ENCODE results near the gene NDRG3. TPM values are rescaled to one million over a fixed set of nuclear protein-coding genes. Genes with fewer than 3 reads are reported as not detected.

The NDRG3 gene
- total and polyA plus RNA-seq, 2 experiments from 2014 or later: 19.8 to 23.3 TPM

- 82 to 84% methylated on average over 7 of the region's 7 CpGs for WGBS, 2 experiments (ENCODE audit: low coverage in 1 of 2, low lambda C conversion rate in 2 of 2, missing lambda C conversion rate in 2 of 2)
Measured at GRCh38 chr20:36688630-36689029, 57.3 kb downstream of the NDRG3 start.

GRCh38 chr20:36687850-36688249 is 58.0 kb downstream of the NDRG3 start:
- no peak for DNase-seq
- Histone ChIP-seq H3K4me2 (ENCODE audit: unreplicated experiment) (no peak overlapping the region), H3K79me2 (ENCODE audit: insufficient read depth) (no peaks in the 10 kb centered on the region), H3K9me3 (ENCODE audit: low read depth) (no peaks in the 10 kb centered on the region), H3K4me1 (ENCODE audit: insufficient read depth) (no peaks in the 10 kb centered on the region), H3K27me3 (replicated peaks; ENCODE audit: insufficient read depth) (no peaks in the 10 kb centered on the region), H3K9ac (no peak overlapping the region), H4K20me1 (ENCODE audit: insufficient read depth) (no peaks in the 10 kb centered on the region), H3F3A (ENCODE audit: insufficient read depth) (no peaks in the 10 kb centered on the region), H3K27ac (no peak overlapping the region), H3K4me3 (no peak overlapping the region), H3K36me3 (ENCODE audit: low read depth) (no peaks in the 10 kb centered on the region), H3K9me2 (ENCODE audit: insufficient read depth) (no peaks in the 10 kb centered on the region), H2AFZ (no peak overlapping the region)
- in situ Hi-C loops (cut with MboI): no loop called here
- no peak for TF ChIP-seq EZH2phosphoT487 (IDR thresholded peaks at IDR 0.05; ENCODE audit: insufficient read depth, low read depth)
- no peak for TF ChIP-seq EZH2 (IDR thresholded peaks at IDR 0.05; ENCODE audit: insufficient read depth, poor library complexity, severe bottlenecking)
- WGBS, 2 experiments (ENCODE audit: low coverage in 1 of 2, low lambda C conversion rate in 2 of 2, missing lambda C conversion rate in 2 of 2): 96 to 97% methylated on average over 3 of the region's 3 CpGs

More at GRCh38 chr20:36688630-36689029, 57.3 kb downstream of the NDRG3 start:
- Histone ChIP-seq H4K20me1 (ENCODE audit: insufficient read depth) (no peaks in the 10 kb centered on the region), H3K9me3 (ENCODE audit: low read depth) (no peaks in the 10 kb centered on the region), H3K27ac (no peak overlapping the region), H3K9me2 (ENCODE audit: insufficient read depth) (no peaks in the 10 kb centered on the region), H3K4me2 (ENCODE audit: unreplicated experiment) (no peak overlapping the region), H3K4me3 (no peak overlapping the region), H2AFZ (no peak overlapping the region), H3F3A (ENCODE audit: insufficient read depth) (no peaks in the 10 kb centered on the region), H3K9ac (no peak overlapping the region), H3K4me1 (ENCODE audit: insufficient read depth) (no peaks in the 10 kb centered on the region), H3K27me3 (replicated peaks; ENCODE audit: insufficient read depth) (no peaks in the 10 kb centered on the region), H3K79me2 (ENCODE audit: insufficient read depth) (no peaks in the 10 kb centered on the region), H3K36me3 (ENCODE audit: low read depth) (no peaks in the 10 kb centered on the region)
- in situ Hi-C loops (cut with MboI): no loop called here
- DNase-seq: no peak
- TF ChIP-seq EZH2phosphoT487 (IDR thresholded peaks at IDR 0.05; ENCODE audit: insufficient read depth, low read depth): no peak
- no peak for TF ChIP-seq EZH2 (IDR thresholded peaks at IDR 0.05; ENCODE audit: insufficient read depth, poor library complexity, severe bottlenecking)

GRCh38 chr20:36686944-36687343 is 58.9 kb downstream of the NDRG3 start:
- no peak overlapping the region for H2AFZ ChIP-seq
- no peak overlapping the region for H3K27ac ChIP-seq
- H3K9me3 ChIP-seq (ENCODE audit: low read depth): no peaks in the 10 kb centered on the region
- no peaks in the 10 kb centered on the region for H3K27me3 ChIP-seq (replicated peaks; ENCODE audit: insufficient read depth)
- WGBS, 2 experiments (ENCODE audit: low coverage in 1 of 2, low lambda C conversion rate in 2 of 2, missing lambda C conversion rate in 2 of 2): 82 to 84% methylated on average over 4 of the region's 4 CpGs
- no peaks in the 10 kb centered on the region for H3F3A ChIP-seq (ENCODE audit: insufficient read depth)
- in situ Hi-C loops (cut with MboI): no loop called here
- H3K36me3 ChIP-seq (ENCODE audit: low read depth): 0 out of 2 replicates have a peak, but pooled peaks cover 7% of the 10 kb centered on the region
- H3K4me3 ChIP-seq: no peak overlapping the region
- H4K20me1 ChIP-seq (ENCODE audit: insufficient read depth): no peaks in the 10 kb centered on the region
- no peaks in the 10 kb centered on the region for H3K79me2 ChIP-seq (ENCODE audit: insufficient read depth)
- H3K9ac ChIP-seq: no peak overlapping the region
- H3K4me1 ChIP-seq (ENCODE audit: insufficient read depth): no peaks in the 10 kb centered on the region
- H3K4me2 ChIP-seq (ENCODE audit: unreplicated experiment): no peak overlapping the region
- H3K9me2 ChIP-seq (ENCODE audit: insufficient read depth): no peaks in the 10 kb centered on the region
- TF ChIP-seq EZH2phosphoT487 (IDR thresholded peaks at IDR 0.05; ENCODE audit: insufficient read depth, low read depth) (no peak), EZH2 (IDR thresholded peaks at IDR 0.05; ENCODE audit: insufficient read depth, poor library complexity, severe bottlenecking) (no peak)
- DNase-seq: no peak

GRCh38 chr20:36686504-36686903 is 59.4 kb downstream of the NDRG3 start:
- Histone ChIP-seq H3K27ac (no peak overlapping the region), H3K27me3 (replicated peaks; ENCODE audit: insufficient read depth) (no peaks in the 10 kb centered on the region), H3K4me2 (ENCODE audit: unreplicated experiment) (no peak overlapping the region), H3K4me3 (no peak overlapping the region), H2AFZ (no peak overlapping the region), H3F3A (ENCODE audit: insufficient read depth) (no peaks in the 10 kb centered on the region), H3K36me3 (ENCODE audit: low read depth) (0 out of 2 replicates have a peak, but pooled peaks cover 7% of the 10 kb centered on the region), H3K9ac (no peak overlapping the region), H3K9me3 (ENCODE audit: low read depth) (no peaks in the 10 kb centered on the region), H4K20me1 (ENCODE audit: insufficient read depth) (no peaks in the 10 kb centered on the region), H3K9me2 (ENCODE audit: insufficient read depth) (no peaks in the 10 kb centered on the region), H3K79me2 (ENCODE audit: insufficient read depth) (no peaks in the 10 kb centered on the region), H3K4me1 (ENCODE audit: insufficient read depth) (no peaks in the 10 kb centered on the region)
- 70 to 77% methylated on average over 2 of the region's 2 CpGs for WGBS, 2 experiments (ENCODE audit: low coverage in 1 of 2, low lambda C conversion rate in 2 of 2, missing lambda C conversion rate in 2 of 2)
- in situ Hi-C loops (cut with MboI): no loop called here
- DNase-seq: no peak
- TF ChIP-seq EZH2phosphoT487 (IDR thresholded peaks at IDR 0.05; ENCODE audit: insufficient read depth, low read depth) (no peak), EZH2 (IDR thresholded peaks at IDR 0.05; ENCODE audit: insufficient read depth, poor library complexity, severe bottlenecking) (no peak)

GRCh38 chr20:36684747-36685146 is 61.1 kb downstream of the NDRG3 start:
- H3K36me3 ChIP-seq (ENCODE audit: low read depth): 0 out of 2 replicates have a peak, but pooled peaks cover 7% of the 10 kb centered on the region
- H3K4me3 ChIP-seq: no peak overlapping the region
- no peak overlapping the region for H3K4me2 ChIP-seq (ENCODE audit: unreplicated experiment)
- no peaks in the 10 kb centered on the region for H3K9me3 ChIP-seq (ENCODE audit: low read depth)
- no peak overlapping the region for H3K27ac ChIP-seq
- no peak overlapping the region for H2AFZ ChIP-seq
- no peaks in the 10 kb centered on the region for H3K4me1 ChIP-seq (ENCODE audit: insufficient read depth)
- no peaks in the 10 kb centered on the region for H3K9me2 ChIP-seq (ENCODE audit: insufficient read depth)
- H3K27me3 ChIP-seq (replicated peaks; ENCODE audit: insufficient read depth): no peaks in the 10 kb centered on the region
- DNase-seq: no peak
- H3K79me2 ChIP-seq (ENCODE audit: insufficient read depth): no peaks in the 10 kb centered on the region
- 96 to 99% methylated on average over 6 of the region's 6 CpGs for WGBS, 2 experiments (ENCODE audit: low coverage in 1 of 2, low lambda C conversion rate in 2 of 2, missing lambda C conversion rate in 2 of 2)
- no peak overlapping the region for H3K9ac ChIP-seq
- H3F3A ChIP-seq (ENCODE audit: insufficient read depth): no peaks in the 10 kb centered on the region
- TF ChIP-seq EZH2phosphoT487 (IDR thresholded peaks at IDR 0.05; ENCODE audit: insufficient read depth, low read depth) (no peak), EZH2 (IDR thresholded peaks at IDR 0.05; ENCODE audit: insufficient read depth, poor library complexity, severe bottlenecking) (no peak)
- in situ Hi-C loops (cut with MboI): no loop called here
- no peaks in the 10 kb centered on the region for H4K20me1 ChIP-seq (ENCODE audit: insufficient read depth)

All from GM23248 (cell line).